G401 (cell line): ENCODE data around the gene COX15. TPM values are rescaled to one million over a fixed set of nuclear protein-coding genes. Genes with fewer than 3 reads are reported as not detected.

ENCODE experiments used
- DNase-seq: peaks from one replicate; pipeline ENCODE4 v3.0.0-alpha.2; 2015; ENCODE audit warnings: low spot score
- in situ Hi-C: cut with HindIII; loops from 2 replicates; pipeline ENCODE4 v1.10.0; 2016; ENCODE audit warnings: low sequenced_read_pairs, mixed read lengths
- total RNA-seq: library from RNA; depleted of rRNA; stranded (reverse); fragments of >200 nt; shearing (Covaris generic); gene quantifications from 2 replicates; pipeline ENCODE4 v1.2.3, GENCODE V29; 2014; rRNA removed

Gene COX15
- total RNA-seq, 1 experiment from 2014 or later: 27.9 TPM

- in situ Hi-C loops: no loop called here
- DNase-seq: no peak
Measured at GRCh38 chr10:99685597-99685967, 46.3 kb downstream of the COX15 start.

- in situ Hi-C loops: no loop called here
- no peak for DNase-seq
Measured at GRCh38 chr10:99682752-99683151, 49.2 kb downstream of the COX15 start.

Other genes starting within 250 kb of the COX15 start
- not detected in 2 replicates for gene NKX2-3, start 199.2 kb downstream of the COX15 start, total RNA-seq
- 19.1 and 29.9 TPM in 2 replicates for gene SLC25A28, start 111.7 kb downstream of the COX15 start, total RNA-seq
- gene ENTPD7, start 72.6 kb downstream of the COX15 start, total RNA-seq: 8.4 and 17.0 TPM in 2 replicates
- 6.6 and 17.0 TPM in 2 replicates for gene CUTC, start 107 bp upstream of the COX15 start, total RNA-seq
- gene ABCC2, start 50.5 kb upstream of the COX15 start, total RNA-seq: 1.8 and 3.7 TPM in 2 replicates